Bone marrow (tissue), 2 donors: ENCODE measurements around the gene INTS6.
A peak's percentile ranks its signal among the peaks of the same experiment; 100 is the strongest.
"Not testable (repeated sequence)": the region's sequence is repeated elsewhere in the genome, so short reads cannot be mapped to it uniquely, and the experiment has no call there.

Experiments
- DNase-seq, 2 donors: peaks; one replicate each; lab custom pipeline; 2025; lab: John Stamatoyannopoulos, UW

Gene INTS6

GRCh38 chr13:51415339-51415738, 37.5 kb downstream of the INTS6 start:
- not testable (repeated sequence) for DNase-seq

GRCh38 chr13:51412431-51412830, 40.4 kb downstream of the INTS6 start:
- no peak for DNase-seq

GRCh38 chr13:51405176-51405575, 47.7 kb downstream of the INTS6 start:
- DNase-seq, result no peak

- DNase-seq, result no peak
Measured at GRCh38 chr13:51397262-51397941, 55.4 kb downstream of the INTS6 start.

- DNase-seq, result peak in 1 of 2 donors; percentile 53
Measured at GRCh38 chr13:51396352-51396751, 56.5 kb downstream of the INTS6 start.

- DNase-seq, result no peak
Measured at GRCh38 chr13:51394724-51395123, 58.1 kb downstream of the INTS6 start.

- DNase-seq, result no peak
Measured at GRCh38 chr13:51385114-51385513, 67.7 kb downstream of the INTS6 start.

- DNase-seq, result no peak
Measured at GRCh38 chr13:51380269-51380668, 72.6 kb downstream of the INTS6 start.

- DNase-seq, result no peak
Measured at GRCh38 chr13:51373451-51373850, 79.4 kb downstream of the INTS6 start.

GRCh38 chr13:51371768-51372399, 81.0 kb downstream of the INTS6 start:
- no peak for DNase-seq

GRCh38 chr13:51370811-51371210, 82.0 kb downstream of the INTS6 start:
- DNase-seq, result no peak

- DNase-seq, result no peak
Measured at GRCh38 chr13:51370116-51370515, 82.7 kb downstream of the INTS6 start.

- peak in 1 of 2 donors; percentile 87 for DNase-seq
Measured at GRCh38 chr13:51364404-51365008, 88.3 kb downstream of the INTS6 start.

- DNase-seq, result no peak
Measured at GRCh38 chr13:51363625-51364024, 89.2 kb downstream of the INTS6 start.

- no peak for DNase-seq
Measured at GRCh38 chr13:51361106-51361505, 91.7 kb downstream of the INTS6 start.

GRCh38 chr13:51360489-51360888, 92.3 kb downstream of the INTS6 start:
- no peak for DNase-seq

- no peak for DNase-seq
Measured at GRCh38 chr13:51359352-51359751, 93.5 kb downstream of the INTS6 start.

- no peak for DNase-seq
Measured at GRCh38 chr13:51357928-51358595, 94.8 kb downstream of the INTS6 start.

- no peak for DNase-seq
Measured at GRCh38 chr13:51355217-51355616, 97.6 kb downstream of the INTS6 start.

- no peak for DNase-seq
Measured at GRCh38 chr13:51349016-51349415, 103.8 kb downstream of the INTS6 start.

GRCh38 chr13:51348069-51348967, 104.5 kb downstream of the INTS6 start:
- DNase-seq, result no peak

GRCh38 chr13:51347099-51347498, 105.7 kb downstream of the INTS6 start:
- DNase-seq, result no peak
